Bronchial epithelial cell (primary cell): ENCODE results near the gene ARHGAP30. TPM values are rescaled to one million over a fixed set of nuclear protein-coding genes. Genes with fewer than 3 reads are reported as not detected.

Experiments
- DNase-seq: peaks from one replicate; pipeline ENCODE4 v3.0.0-alpha.2; 2010; ENCODE audit warnings: low read depth
- FAIRE-seq: peaks from 2 replicates; lab custom pipeline; 2011; peaks lifted over from hg19 to GRCh38; lab: Jason Lieb, UNC
- H3K27me3 ChIP-seq: 2 replicates; pipeline ENCODE4 v1.5.1; 2011; ENCODE audit warnings: low read length; ENCODE audit not compliant: control insufficient read depth, insufficient read depth
- H3K36me3 ChIP-seq: 2 replicates; pipeline ENCODE4 v1.5.1; 2011; ENCODE audit warnings: low read length; ENCODE audit not compliant: control insufficient read depth, insufficient read depth
- H3K4me3 ChIP-seq: 2 replicates; pipeline ENCODE4 v1.5.1; 2011; ENCODE audit warnings: mild to moderate bottlenecking, low read depth, low read length, control low read depth
- CTCF ChIP-seq: IDR thresholded peaks from 2 replicates; pipeline ENCODE4 v1.5.1; 2011; ENCODE audit warnings: mild to moderate bottlenecking, moderate library complexity, low read length, control low read depth, inconsistent platforms; ENCODE audit not compliant: insufficient read depth, severe bottlenecking
- total RNA-seq: library from RNA; depleted of rRNA; stranded (reverse); fragments of >200 nt; gene quantifications from 2 replicates; pipeline ENCODE4 v1.2.1, GENCODE V29; 2014

The ARHGAP30 gene
- total RNA-seq, 1 donor from 2014 or later: 1.3 TPM

- no peaks in the 10 kb centered on the region for H3K27me3 ChIP-seq
- no peak for TF ChIP-seq CTCF
- peak within 1 kb of the TSS; percentile 56 for H3K4me3 ChIP-seq
- H3K36me3 ChIP-seq: peaks cover 14% of the 10 kb centered on the region
- FAIRE-seq: no peak
- DNase-seq: peak; percentile 89
Measured at GRCh38 chr1:161045736-161046604, 23.7 kb downstream of the ARHGAP30 start, which contains the start of gene USF1. USF1 (minus strand) TSS chr1:161045977; CDS start chr1:161043275, 2,702 bp downstream.

GRCh38 chr1:161044908-161045735 lies 24.6 kb downstream of the ARHGAP30 start:
- TF ChIP-seq CTCF: no peak
- DNase-seq: peak; percentile 38
- peak overlapping the region; percentile 56 for H3K4me3 ChIP-seq
- H3K36me3 ChIP-seq: peaks cover 18% of the 10 kb centered on the region
- H3K27me3 ChIP-seq: no peaks in the 10 kb centered on the region
- no peak for FAIRE-seq

- FAIRE-seq: no peak
- H3K4me3 ChIP-seq: peak overlapping the region; percentile 56
- TF ChIP-seq CTCF: no peak
- H3K27me3 ChIP-seq: no peaks in the 10 kb centered on the region
- peaks cover 21% of the 10 kb centered on the region for H3K36me3 ChIP-seq
- no peak for DNase-seq
Measured at GRCh38 chr1:161044535-161044907, 25.2 kb downstream of the ARHGAP30 start.

- Histone ChIP-seq H3K36me3 (peaks cover 21% of the 10 kb centered on the region), H3K4me3 (no peak overlapping the region)
- FAIRE-seq: peak; percentile 36
Measured at GRCh38 chr1:161039546-161039945, 30.1 kb downstream of the ARHGAP30 start.

GRCh38 chr1:161039154-161039545 lies 30.5 kb downstream of the ARHGAP30 start:
- peaks cover 21% of the 10 kb centered on the region for H3K36me3 ChIP-seq
- no peaks in the 10 kb centered on the region for H3K27me3 ChIP-seq
- no peak for TF ChIP-seq CTCF
- FAIRE-seq (no peak), DNase-seq (no peak)
- H3K4me3 ChIP-seq: peak overlapping the region; percentile 93

More at GRCh38 chr1:161039546-161039945, 30.1 kb downstream of the ARHGAP30 start:
- no peak for DNase-seq
- no peak for TF ChIP-seq CTCF
- H3K27me3 ChIP-seq: no peaks in the 10 kb centered on the region
